ENCODE data around the gene AMIGO2. TPM values are rescaled to one million over a fixed set of nuclear protein-coding genes. Genes with fewer than 3 reads are reported as not detected.

Gene AMIGO2
- total RNA-seq, 2 donors from 2014 or later = 5.0 to 5.6 TPM

DNA sequence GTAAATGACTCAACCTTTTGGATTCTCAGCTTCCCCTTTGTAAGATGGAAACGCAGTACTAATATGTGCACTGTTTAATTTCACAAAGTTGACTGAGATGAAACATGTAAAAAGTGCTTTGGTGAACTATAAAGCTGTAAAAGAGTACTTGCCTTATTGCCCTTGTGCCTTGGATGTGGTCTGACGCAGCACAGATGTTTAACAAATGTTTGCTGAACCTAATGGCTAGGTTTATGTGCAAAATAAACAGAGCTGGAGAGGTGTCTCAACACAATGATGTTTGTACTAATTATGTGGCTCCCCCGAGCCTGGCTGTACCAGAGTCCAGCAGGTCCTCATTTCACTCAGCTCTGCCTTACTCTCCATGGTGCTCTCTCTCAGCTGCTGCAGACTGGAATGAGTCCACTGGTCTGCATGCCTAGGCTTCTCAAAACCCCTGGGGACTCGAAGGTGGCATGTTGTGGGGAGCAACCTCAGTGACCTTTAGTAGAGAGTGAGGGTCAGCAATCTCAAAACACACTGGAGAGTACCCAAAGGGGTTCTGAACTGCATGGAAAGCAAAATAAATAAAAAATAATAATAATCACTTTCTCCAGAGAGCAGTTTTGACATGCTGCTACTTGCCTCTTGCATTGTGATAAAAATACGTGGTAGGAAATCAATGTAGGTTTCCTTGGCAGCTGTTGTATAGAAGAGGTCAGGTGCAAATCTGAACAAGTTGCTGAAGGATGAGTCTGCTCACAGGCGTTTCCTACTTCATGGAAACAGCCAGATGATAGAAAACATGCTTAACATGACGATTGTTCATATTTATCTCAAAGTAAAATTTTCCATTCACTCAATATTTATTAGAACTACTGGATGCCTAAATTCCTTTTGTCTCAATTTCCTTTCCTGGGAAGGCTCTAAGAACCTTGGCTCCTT is 8.5 kb upstream of the AMIGO2 start:
- Mint-ChIP-seq H3K9me3 (no peaks in the 10 kb centered on the region), H3K27ac (no peak overlapping the region), H3K36me3 (no peaks in the 10 kb centered on the region), H3K4me1 (ENCODE audit: low read depth in 2 of 2) (peaks cover 24 to 35% of the 10 kb centered on the region in 2 donors), H3K4me3 (no peak overlapping the region), H3K27me3 (no peaks in the 10 kb centered on the region)
- ATAC-seq (no peak), DNase-seq (ENCODE audit: low spot score) (no peak)

DNA sequence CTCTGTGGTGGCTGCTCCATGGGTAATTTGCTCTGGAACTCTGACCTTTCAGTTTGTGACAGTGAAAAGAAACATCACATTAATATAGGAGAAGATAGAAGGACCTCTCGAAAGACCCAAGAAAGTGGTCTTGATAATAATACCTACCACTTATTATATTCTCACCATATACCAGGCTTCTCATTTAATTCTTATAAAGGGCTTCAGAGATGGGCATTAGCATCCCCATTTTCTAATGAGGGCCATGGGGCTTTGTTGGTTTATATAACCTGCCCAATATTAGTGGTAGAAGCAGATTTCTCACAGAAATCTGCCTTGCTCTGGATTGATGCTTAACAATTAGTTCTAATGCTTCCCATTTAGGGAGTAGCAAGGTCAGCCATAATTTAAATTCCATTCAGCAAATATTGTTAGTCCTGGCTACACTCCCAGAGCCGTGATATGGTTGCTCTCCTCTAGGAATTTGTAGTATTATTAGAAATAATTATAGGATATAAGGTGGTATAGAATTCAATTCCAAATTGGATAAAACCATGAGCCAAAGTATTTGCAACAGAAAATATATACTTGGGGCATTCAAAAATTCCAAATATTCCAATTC is 7.4 kb upstream of the AMIGO2 start:
- DNase-seq (ENCODE audit: low spot score) = no peak
- H3K27ac Mint-ChIP-seq = no peak overlapping the region
- no peak overlapping the region for H3K4me3 Mint-ChIP-seq
- peaks cover 33 to 39% of the 10 kb centered on the region in 2 donors for H3K4me1 Mint-ChIP-seq (ENCODE audit: low read depth in 2 of 2)
- no peaks in the 10 kb centered on the region for H3K36me3 Mint-ChIP-seq
- no peaks in the 10 kb centered on the region for H3K27me3 Mint-ChIP-seq
- no peaks in the 10 kb centered on the region for H3K9me3 Mint-ChIP-seq
- ATAC-seq = no peak

DNA sequence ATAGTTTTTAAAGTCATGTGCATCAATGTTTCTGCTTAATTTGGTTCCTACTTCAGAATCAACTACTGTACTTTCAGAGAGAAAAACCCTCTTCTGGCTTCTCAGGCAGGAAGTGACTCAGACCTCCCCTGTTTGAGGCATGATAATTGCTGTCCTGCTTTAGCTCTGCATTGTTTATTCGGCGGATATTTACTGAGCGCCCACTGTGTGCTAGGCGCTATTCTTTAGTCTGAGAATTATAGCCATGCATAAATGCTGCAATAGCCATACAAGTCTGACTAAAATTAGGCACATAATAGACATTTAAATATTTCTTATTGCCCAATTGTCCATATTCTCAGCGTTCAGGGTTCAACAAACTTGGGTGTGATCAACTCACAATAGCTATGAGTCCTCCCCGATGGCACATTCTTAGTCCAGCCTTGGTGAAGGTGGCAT is 6.1 kb upstream of the AMIGO2 start:
- Mint-ChIP-seq H3K4me1 (ENCODE audit: low read depth in 2 of 2) (peaks cover 40 to 50% of the 10 kb centered on the region in 2 donors), H3K9me3 (no peaks in the 10 kb centered on the region), H3K27me3 (no peaks in the 10 kb centered on the region), H3K27ac (peak overlapping the region; percentile 73 to 84), H3K4me3 (peak overlapping the region; percentile 59), H3K36me3 (no peaks in the 10 kb centered on the region)
- ATAC-seq = peak; percentile 84 to 91
- DNase-seq (ENCODE audit: low spot score) = peak; percentile 65

DNA sequence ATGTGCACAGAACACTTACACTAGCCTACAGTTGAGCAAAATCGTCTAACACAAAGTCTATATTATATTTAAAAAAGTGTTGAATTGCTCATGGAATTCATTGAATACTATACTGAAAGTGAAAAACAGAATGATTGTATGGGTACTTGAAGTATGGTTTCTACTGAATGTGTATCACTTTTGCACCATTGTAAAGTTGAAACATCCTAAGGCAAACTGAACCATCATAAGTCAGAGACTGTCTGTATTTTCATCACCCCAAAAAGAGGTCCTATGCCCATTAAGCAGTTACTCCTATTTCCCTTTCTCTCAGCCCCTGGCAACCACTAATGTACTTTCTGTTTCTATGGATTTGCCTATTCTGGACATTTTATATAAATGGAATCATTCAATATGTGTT is 4.4 kb upstream of the AMIGO2 start:
- DNase-seq (ENCODE audit: low spot score) (no peak), ATAC-seq (no peak)
- H3K36me3 Mint-ChIP-seq = no peaks in the 10 kb centered on the region
- no peaks in the 10 kb centered on the region for H3K9me3 Mint-ChIP-seq
- peak overlapping the region; percentile 73 to 84 for H3K27ac Mint-ChIP-seq
- H3K4me3 Mint-ChIP-seq = peak overlapping the region; percentile 59
- H3K27me3 Mint-ChIP-seq = no peaks in the 10 kb centered on the region
- H3K4me1 Mint-ChIP-seq (ENCODE audit: low read depth in 2 of 2) = peaks cover 50 to 60% of the 10 kb centered on the region in 2 donors

DNA sequence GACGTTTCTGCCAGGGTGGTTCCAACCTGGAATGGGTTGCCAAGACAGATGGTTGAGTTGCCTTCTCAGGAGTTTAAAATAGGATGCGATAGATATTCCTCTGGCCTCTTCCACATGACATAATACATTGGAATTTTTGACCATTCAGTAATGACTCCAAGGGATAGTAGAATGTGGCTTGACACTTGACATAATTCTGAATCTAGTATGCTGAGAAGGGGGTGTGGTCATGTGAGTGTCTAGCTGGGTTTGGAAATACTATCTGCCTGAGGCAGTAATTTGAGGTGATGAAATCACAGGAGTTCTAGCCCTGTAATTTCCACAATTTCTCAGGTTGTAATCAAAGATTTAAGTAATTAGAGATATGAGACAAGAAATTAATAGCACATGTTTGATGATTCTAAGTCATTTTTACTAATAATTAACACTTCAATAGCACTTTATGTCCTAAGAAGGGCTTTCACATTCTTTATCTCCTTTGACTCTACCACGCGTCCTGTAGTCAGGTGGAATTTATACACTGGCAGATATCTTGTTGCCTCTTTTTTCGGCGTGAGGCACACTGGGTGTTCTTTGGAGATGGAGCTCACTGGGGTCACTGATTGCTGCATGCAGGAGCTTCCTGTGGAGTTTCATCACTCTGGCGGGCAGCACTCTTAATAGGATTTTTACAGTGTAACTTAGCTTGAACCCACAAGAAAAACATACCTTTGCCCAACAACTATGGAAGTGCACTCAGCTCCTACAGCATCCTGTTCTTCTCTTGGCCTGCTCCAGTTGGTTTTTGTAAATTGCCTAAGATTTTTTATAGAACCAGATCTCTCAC is 3.2 kb upstream of the AMIGO2 start:
- no peaks in the 10 kb centered on the region for H3K9me3 Mint-ChIP-seq
- peak overlapping the region; percentile 59 for H3K4me3 Mint-ChIP-seq
- H3K27ac Mint-ChIP-seq = peak overlapping the region; percentile 73 to 91
- ATAC-seq (no peak), DNase-seq (ENCODE audit: low spot score) (no peak)
- no peaks in the 10 kb centered on the region for H3K36me3 Mint-ChIP-seq
- peaks cover 54 to 66% of the 10 kb centered on the region in 2 donors for H3K4me1 Mint-ChIP-seq (ENCODE audit: low read depth in 2 of 2)
- H3K27me3 Mint-ChIP-seq = no peaks in the 10 kb centered on the region

DNA sequence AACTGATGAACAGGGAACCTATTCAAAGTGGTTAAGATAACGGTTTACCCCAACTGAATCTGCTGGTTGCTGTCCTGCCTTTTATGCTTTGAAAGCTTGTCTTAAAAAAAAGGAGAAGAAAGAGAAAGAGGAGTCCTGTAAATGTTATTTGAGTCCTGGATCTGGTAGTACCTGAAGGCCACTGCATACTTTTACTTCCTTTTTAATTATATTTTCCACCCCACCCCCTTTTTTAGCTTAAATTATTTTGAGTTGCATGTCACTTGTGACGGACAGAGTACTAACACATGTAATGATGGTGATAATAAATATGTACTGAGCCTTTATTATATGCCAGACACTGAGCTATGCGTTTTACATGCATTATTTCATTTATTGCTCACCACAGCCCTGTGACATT is 2.5 kb upstream of the AMIGO2 start:
- H3K36me3 Mint-ChIP-seq = no peaks in the 10 kb centered on the region
- no peak for DNase-seq (ENCODE audit: low spot score)
- ATAC-seq = no peak
- no peak overlapping the region for H3K4me3 Mint-ChIP-seq
- no peaks in the 10 kb centered on the region for H3K27me3 Mint-ChIP-seq
- H3K9me3 Mint-ChIP-seq = no peaks in the 10 kb centered on the region
- H3K27ac Mint-ChIP-seq = peak overlapping the region in 1 of 2 donors; percentile 91
- H3K4me1 Mint-ChIP-seq (ENCODE audit: low read depth in 2 of 2) = peaks cover 54 to 66% of the 10 kb centered on the region in 2 donors

DNA sequence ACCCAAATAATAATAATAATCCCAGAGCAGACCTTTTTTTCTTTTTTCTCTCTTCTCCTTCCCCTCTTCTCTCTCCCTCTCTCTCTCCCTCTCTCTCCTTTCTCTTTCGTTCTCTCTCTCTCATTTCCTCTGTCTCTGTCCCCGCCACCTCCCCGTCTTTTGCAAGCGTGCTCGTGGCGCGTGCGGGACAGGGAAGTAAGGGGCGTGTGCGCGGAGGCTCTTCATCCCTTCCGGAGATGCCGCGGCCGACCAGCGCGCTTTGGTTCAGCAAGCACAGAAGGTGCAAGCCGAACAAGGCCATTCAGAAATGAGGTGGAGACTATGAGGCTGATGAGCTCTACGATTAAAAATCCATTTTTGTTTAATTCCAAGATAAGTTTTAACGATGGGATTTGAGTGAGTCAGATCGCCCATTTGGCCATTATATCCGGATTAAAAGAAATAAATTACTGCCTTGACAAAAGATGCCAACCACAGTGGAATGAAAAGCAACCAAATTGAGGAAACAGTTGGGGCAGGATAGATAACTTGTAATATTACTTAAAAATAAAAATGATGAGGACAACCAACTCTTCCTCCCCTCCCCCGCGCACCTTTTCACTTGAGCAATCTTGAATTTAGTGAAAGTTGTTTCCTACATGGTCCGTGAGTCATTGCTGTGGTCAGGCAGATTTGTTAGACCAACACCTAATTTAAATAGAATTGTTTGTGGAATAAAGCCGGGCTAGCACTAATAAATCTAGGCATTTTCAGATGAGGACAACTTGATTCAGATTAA is 1.2 kb upstream of the AMIGO2 start:
- peak; percentile 76 to 86 for ATAC-seq
- peak; percentile 86 for DNase-seq (ENCODE audit: low spot score)
- Mint-ChIP-seq H3K4me1 (ENCODE audit: low read depth in 2 of 2) (peaks cover 55 to 71% of the 10 kb centered on the region in 2 donors), H3K27me3 (no peaks in the 10 kb centered on the region), H3K36me3 (no peaks in the 10 kb centered on the region), H3K27ac (peak overlapping the region; percentile 86 to 91), H3K4me3 (peak overlapping the region; percentile 97), H3K9me3 (no peaks in the 10 kb centered on the region)

DNA sequence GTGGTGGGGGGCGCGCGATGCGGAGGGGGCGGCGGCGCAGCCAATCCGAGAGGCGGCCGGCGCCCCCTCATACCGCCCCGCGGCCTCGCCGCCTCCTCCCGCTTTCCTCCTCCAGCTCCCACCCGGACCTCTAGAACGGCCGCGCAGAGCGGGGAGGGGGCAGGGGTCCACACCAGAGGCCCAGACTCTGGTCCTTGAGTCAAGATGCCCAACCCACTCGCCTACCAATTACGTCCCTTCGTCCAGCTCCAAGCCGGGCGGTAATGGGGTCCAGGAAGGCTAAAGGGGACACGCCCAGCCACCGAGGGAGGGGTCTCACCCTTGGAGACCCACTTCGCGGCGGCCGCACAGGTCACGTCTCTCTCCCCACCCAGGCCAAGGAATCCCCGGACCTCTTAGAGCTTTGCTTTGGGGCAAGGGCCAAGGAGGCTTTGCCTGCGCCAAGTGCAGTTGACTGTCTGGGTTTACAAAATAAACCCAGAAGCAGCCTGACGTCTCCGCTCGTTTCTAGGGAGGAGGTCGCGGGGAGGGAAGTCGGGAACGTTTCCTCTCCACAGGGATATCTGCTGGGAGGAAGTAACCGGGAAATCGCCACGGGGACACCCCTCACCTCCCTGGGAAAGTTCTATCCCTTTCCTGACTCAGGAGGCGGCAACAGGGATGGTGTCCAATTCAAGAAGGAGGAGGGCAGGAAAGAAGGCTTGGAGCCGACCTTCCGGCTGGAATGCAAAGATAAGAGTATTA is 394 bp upstream of the AMIGO2 start:
- peaks cover 51 to 64% of the 10 kb centered on the region in 2 donors for H3K4me1 Mint-ChIP-seq (ENCODE audit: low read depth in 2 of 2)
- no peaks in the 10 kb centered on the region for H3K27me3 Mint-ChIP-seq
- no peaks in the 10 kb centered on the region for H3K36me3 Mint-ChIP-seq

DNA sequence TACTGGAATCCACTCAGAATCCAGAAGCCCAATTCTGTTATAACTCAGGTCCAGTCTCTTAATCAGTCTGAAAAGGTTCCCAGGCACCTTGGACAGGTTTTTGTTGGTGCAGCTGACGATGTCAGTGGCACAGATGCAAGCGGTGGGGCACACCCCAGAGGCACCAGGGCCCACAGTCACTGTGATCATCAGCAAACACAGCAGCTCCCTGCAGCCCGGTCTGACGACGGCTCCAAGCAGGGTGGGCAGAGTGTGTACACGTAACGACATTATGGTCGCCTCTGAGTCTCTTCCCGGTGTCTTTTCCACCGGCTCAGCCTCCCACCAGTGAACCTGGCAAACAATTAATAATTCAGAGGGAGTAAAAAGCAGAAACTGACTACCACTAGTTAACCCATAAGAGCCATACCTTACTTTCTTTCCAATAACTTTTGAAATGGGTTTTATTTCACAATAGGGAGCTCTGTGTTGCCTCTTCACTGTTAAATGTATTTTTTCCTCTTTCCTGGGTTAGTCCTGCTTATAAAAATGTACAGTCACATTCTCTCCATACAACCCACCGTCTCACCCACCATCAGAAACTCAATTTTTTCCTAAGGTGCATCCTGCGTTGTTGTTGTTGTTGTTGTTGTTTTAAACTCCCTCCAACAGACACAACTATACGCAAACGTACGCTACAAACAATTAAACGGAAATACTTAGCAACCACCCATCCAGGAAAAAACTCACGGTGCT is 859 bp downstream of the AMIGO2 start:
- ATAC-seq = peak in 1 of 2 donors; percentile 56
- no peak for DNase-seq (ENCODE audit: low spot score)
- no peaks in the 10 kb centered on the region for H3K36me3 Mint-ChIP-seq
- no peaks in the 10 kb centered on the region for H3K27me3 Mint-ChIP-seq
- H3K9me3 Mint-ChIP-seq = no peaks in the 10 kb centered on the region
- peak overlapping the region; percentile 99 for H3K4me3 Mint-ChIP-seq
- H3K27ac Mint-ChIP-seq = peak overlapping the region; percentile 86
- H3K4me1 Mint-ChIP-seq (ENCODE audit: low read depth in 2 of 2) = peaks cover 40 to 51% of the 10 kb centered on the region in 2 donors

More for the DNA sequence above, 394 bp upstream of the AMIGO2 start:
- peak overlapping the region; percentile 86 to 91 for H3K27ac Mint-ChIP-seq
- no peaks in the 10 kb centered on the region for H3K9me3 Mint-ChIP-seq
- ATAC-seq (peak; percentile 49 to 59), DNase-seq (ENCODE audit: low spot score) (no peak)
- peak overlapping the region; percentile 97 for H3K4me3 Mint-ChIP-seq

DNA sequence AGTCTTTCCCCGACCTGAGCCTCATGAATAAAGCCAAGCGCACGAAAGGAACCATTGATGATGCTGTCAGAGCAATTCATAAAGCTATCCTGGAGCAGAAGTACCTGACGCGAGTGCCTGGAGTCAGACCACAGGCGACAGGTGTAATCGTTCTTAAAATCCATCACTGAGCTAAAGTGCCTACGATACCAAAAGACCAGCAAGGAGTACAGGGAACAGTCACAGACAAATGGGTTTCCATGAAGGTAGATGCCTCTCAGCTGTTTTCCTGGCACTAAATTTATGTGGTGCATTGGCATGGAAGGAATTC is 1.7 kb downstream of the AMIGO2 start:
- Mint-ChIP-seq H3K9me3 (no peaks in the 10 kb centered on the region), H3K36me3 (no peaks in the 10 kb centered on the region), H3K27ac (no peak overlapping the region), H3K27me3 (no peaks in the 10 kb centered on the region), H3K4me1 (ENCODE audit: low read depth in 2 of 2) (peaks cover 32 to 43% of the 10 kb centered on the region in 2 donors), H3K4me3 (peak overlapping the region; percentile 99)
- DNase-seq (ENCODE audit: low spot score) (no peak), ATAC-seq (no peak)

DNA sequence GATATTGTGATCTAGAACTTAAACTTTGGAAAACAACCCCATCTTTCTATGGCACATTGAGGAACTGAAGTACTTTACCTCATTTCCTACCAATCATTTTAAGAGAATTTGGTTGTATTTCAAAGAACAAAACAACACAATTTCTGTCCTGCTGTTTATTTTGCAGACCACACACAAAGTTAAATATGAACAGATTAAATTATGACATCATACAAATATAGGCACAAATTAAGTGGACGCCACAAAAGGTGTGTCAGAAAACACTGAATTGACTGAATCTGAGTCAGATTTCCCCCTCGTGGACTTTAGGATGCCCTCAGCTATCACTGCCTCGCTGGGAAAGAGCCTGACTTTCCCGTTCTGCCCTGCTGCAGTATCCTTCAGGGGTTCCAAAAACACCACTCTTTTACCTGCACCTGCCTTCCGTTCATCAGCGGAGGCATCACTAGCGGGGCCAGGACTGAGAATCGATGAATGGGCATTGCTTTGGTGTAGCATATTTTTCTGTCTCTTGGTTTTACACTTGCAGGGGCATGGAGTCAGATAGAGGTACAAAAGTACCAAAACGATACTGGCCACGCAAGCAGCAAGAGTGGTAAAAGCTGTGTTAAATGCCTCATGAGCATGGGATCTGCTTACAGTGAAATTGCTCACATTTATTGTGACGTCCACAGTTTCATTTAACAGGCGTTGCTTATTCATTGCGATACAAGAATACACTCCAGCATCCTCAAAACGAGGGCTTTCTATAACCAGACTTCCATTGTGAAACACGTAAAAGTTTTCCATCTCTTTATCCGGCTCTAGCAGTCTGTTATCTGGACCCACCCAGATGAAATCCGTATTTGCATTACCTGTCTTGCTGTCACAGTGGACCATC is 2.3 kb downstream of the AMIGO2 start:
- H3K4me1 Mint-ChIP-seq (ENCODE audit: low read depth in 2 of 2) = peaks cover 27 to 37% of the 10 kb centered on the region in 2 donors
- H3K36me3 Mint-ChIP-seq = no peaks in the 10 kb centered on the region
- no peak for ATAC-seq
- peak overlapping the region; percentile 99 for H3K4me3 Mint-ChIP-seq
- no peak overlapping the region for H3K27ac Mint-ChIP-seq
- H3K9me3 Mint-ChIP-seq = no peaks in the 10 kb centered on the region
- no peaks in the 10 kb centered on the region for H3K27me3 Mint-ChIP-seq
- DNase-seq (ENCODE audit: low spot score) = no peak

All from natural killer cell treated with Interleukin-12 subunit alpha and Interleukin-12 subunit beta and Interleukin-15 and Interleukin-18, amount 100 ng/mL, for 72 hours (primary cell).